Kidney epithelial cell (primary cell): ENCODE measurements around the gene KITLG. TPM values are rescaled to one million over a fixed set of nuclear protein-coding genes. Genes with fewer than 3 reads are reported as not detected.

Source experiments
- DNase-seq: peaks from one replicate; pipeline ENCODE4 v3.0.0-alpha.2; 2010; ENCODE audit warnings: low read depth
- H3K27me3 ChIP-seq: 2 replicates; pipeline ENCODE4 v1.6.0; 2011; ENCODE audit warnings: low read length; ENCODE audit not compliant: control insufficient read depth, insufficient read depth
- H3K36me3 ChIP-seq: 2 replicates; pipeline ENCODE4 v1.5.1; 2011; ENCODE audit warnings: low read length; ENCODE audit not compliant: control insufficient read depth, insufficient read depth
- H3K4me3 ChIP-seq: 2 replicates; pipeline ENCODE4 v1.5.1; 2011; ENCODE audit warnings: low read depth, mild to moderate bottlenecking, control low read depth, low read length
- total RNA-seq: library from RNA; depleted of rRNA; stranded (reverse); fragments of >200 nt; gene quantifications from 2 replicates; pipeline ENCODE4 v1.2.3, GENCODE V29; 2015
- TF ChIP-seq, protein P1 (sequence below): IDR thresholded peaks from 2 replicates; pipeline ENCODE4 v1.5.1; 2011; ENCODE audit warnings: mild to moderate bottlenecking, moderate library complexity, low read length, control low read depth, inconsistent platforms; ENCODE audit not compliant: insufficient read depth, poor library complexity, severe bottlenecking

KITLG gene
- total RNA-seq, 1 donor from 2014 or later = 11.5 TPM

DNA sequence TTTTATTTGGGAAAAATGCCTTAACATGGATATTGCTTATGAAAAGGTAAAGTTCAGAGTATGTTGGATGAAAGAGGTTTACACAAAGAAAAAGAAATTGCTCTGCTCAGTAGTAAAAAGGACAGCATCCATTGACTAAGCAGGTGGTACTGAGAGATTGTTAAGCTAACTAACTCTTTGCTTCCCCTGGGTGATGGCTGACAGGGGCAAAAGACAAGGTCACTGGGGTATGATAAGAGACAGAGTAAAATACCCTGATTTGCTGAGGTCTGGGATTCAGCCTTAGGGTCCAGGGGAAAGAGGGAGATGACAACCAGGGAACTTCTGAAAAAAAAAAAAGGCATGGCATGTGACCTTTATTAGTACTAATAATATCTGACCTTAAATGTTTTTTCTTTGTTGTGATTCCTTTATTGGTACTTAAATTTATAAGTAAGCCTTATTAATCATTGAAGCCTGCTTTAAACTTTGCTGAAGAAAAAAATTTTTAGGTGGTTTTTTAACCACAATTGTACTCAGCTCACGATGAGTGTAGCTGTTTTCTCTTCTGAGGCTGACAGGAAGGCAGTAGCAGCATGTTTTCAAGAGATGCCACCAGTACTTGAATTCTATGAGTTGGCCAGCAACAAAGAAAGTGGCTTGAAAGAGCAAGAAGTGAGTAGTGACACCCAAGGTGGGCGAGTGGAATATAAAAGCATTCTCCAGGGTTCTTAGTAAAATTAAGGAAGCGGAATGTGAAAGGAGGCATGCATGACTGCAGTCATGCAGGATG lies 43.7 kb upstream of the KITLG start:
- DNase-seq = no peak
- Histone ChIP-seq H3K4me3 (no peak overlapping the region), H3K27me3 (no peaks in the 10 kb centered on the region), H3K36me3 (no peaks in the 10 kb centered on the region)
- TF ChIP-seq, protein P1, sequence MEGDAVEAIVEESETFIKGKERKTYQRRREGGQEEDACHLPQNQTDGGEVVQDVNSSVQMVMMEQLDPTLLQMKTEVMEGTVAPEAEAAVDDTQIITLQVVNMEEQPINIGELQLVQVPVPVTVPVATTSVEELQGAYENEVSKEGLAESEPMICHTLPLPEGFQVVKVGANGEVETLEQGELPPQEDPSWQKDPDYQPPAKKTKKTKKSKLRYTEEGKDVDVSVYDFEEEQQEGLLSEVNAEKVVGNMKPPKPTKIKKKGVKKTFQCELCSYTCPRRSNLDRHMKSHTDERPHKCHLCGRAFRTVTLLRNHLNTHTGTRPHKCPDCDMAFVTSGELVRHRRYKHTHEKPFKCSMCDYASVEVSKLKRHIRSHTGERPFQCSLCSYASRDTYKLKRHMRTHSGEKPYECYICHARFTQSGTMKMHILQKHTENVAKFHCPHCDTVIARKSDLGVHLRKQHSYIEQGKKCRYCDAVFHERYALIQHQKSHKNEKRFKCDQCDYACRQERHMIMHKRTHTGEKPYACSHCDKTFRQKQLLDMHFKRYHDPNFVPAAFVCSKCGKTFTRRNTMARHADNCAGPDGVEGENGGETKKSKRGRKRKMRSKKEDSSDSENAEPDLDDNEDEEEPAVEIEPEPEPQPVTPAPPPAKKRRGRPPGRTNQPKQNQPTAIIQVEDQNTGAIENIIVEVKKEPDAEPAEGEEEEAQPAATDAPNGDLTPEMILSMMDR = no peak

DNA sequence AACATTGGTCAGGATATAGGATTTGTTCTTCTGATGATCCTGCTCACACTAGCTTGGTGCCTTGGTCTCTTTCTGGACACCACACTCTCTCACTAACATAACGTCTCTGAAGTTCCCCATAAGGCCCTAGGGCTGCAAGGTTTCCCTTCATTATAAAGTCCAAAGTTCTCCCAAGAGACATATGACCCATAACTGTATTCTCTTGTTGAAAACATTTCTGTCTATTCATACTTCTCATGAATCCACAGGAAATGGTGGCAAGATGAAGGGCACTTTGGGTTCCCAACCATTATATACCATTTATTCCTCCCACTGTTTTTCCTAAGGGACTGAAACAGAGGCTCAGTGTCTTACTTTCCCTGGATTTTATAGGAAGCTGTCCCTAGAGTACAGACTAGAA lies 37.1 kb upstream of the KITLG start:
- no peaks in the 10 kb centered on the region for H3K36me3 ChIP-seq
- no peak overlapping the region for H3K4me3 ChIP-seq
- no peaks in the 10 kb centered on the region for H3K27me3 ChIP-seq
- TF ChIP-seq, protein P1 = no peak
- DNase-seq = no peak

DNA sequence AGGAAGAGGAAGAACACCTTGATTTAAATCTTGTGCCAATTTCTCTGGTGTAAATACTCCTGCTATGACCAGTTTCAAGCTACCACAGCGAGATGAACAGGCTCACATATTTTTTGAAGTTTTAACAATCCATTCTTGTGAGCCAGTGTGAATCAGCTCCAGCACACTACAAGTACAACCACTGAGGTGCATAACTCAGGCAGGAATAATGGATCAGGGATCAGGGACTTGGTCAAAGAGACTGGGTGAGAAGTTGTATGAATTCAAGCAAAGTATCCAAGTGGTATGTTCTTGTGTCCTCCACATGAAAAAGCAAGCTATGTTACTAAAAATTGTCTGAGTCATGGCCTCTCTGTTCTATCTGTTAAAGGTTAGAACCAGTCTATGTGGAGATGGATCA lies 35.2 kb upstream of the KITLG start:
- Histone ChIP-seq H3K4me3 (no peak overlapping the region), H3K27me3 (no peaks in the 10 kb centered on the region), H3K36me3 (no peaks in the 10 kb centered on the region)
- TF ChIP-seq, protein P1 = no peak
- DNase-seq = no peak

DNA sequence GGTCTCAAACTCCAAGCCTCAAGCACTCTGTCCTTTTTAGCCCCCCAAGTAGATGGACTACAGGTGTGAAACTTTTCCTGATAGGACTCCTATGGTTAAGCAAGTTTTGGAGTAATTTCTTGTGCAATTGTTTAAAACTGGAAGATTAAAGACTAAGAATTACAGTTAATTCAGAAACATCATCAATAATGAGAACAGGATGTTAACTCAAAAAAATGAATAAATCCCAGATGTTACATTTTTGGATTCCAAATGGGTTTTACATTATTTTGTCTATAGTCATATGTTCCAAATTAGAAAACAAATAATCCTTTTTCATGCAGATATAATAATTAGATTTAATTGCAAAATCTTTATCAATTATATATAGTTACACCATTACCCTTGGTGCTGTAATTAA lies 24.4 kb upstream of the KITLG start:
- Histone ChIP-seq H3K27me3 (no peaks in the 10 kb centered on the region), H3K4me3 (no peak overlapping the region), H3K36me3 (no peaks in the 10 kb centered on the region)
- TF ChIP-seq, protein P1 = no peak
- DNase-seq = no peak

DNA sequence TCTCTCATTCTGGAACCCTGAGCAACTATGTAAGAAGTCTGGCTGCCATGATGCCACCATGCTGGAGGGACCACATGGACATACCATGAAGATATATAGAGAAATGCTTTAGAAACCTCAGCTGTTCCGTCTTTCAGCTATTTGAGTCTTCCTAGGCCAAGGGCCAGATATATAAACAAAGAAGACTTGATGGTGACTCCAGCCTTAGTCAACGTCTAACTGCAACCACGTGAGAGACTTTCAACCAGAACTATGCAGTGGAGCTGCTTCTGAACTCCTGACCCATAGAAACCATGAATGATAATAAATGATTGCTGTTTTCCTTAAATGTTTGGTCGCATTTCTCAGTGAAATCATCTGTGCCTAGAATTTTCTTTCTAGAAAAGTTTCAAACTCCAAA lies 20.0 kb upstream of the KITLG start:
- TF ChIP-seq, protein P1 = no peak

DNA sequence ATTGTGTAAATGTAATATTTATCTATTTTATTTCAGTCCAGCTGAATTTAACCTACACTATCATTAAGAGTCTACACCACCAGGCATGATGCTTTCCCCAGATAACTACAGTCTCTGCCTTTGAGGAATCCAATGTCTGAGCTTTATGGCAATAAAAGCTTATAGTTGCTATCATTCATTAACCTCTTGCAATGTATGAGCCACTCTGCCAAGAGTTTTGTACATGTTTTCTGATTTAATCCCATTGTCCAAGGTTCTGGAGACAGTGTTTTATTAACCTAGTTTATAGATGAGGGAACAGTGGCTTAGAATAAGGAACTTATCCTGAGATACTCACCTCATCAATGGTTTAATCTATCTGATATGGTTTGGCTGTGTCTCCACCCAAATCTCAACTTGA lies 17.1 kb upstream of the KITLG start:
- DNase-seq = no peak
- TF ChIP-seq, protein P1 = no peak
- Histone ChIP-seq H3K4me3 (no peak overlapping the region), H3K36me3 (no peaks in the 10 kb centered on the region), H3K27me3 (no peaks in the 10 kb centered on the region)

More for the DNA sequence above, 20.0 kb upstream of the KITLG start:
- H3K4me3 ChIP-seq = no peak overlapping the region
- no peaks in the 10 kb centered on the region for H3K36me3 ChIP-seq
- DNase-seq = no peak
- H3K27me3 ChIP-seq = no peaks in the 10 kb centered on the region
